Fibroblast of the aortic adventitia (primary cell): Measurements from ENCODE around the gene SLC6A18. TPM values are rescaled to one million over a fixed set of nuclear protein-coding genes. Genes with fewer than 3 reads are reported as not detected.

Source experiments
- DNase-seq: peaks from one replicate; pipeline ENCODE4 v3.0.0-alpha.2; 2010; ENCODE audit warnings: low read depth
- H3K4me3 ChIP-seq: 2 replicates; pipeline ENCODE4 v1.5.1; 2011; ENCODE audit warnings: low read depth, mild to moderate bottlenecking, control low read depth, low read length, moderate library complexity
- total RNA-seq: library from RNA; depleted of rRNA; stranded (reverse); fragments of >200 nt; gene quantifications from 2 replicates; pipeline ENCODE4 v1.2.3, GENCODE V29; 2012; ENCODE audit warnings: low replicate concordance
- TF ChIP-seq, protein P1 (sequence below): IDR thresholded peaks from 2 replicates; pipeline ENCODE4 v1.5.1; 2011; ENCODE audit warnings: mild to moderate bottlenecking, low read length, control low read depth, inconsistent platforms; ENCODE audit not compliant: insufficient read depth

SLC6A18 gene
- total RNA-seq, 1 donor, result not detected

DNA sequence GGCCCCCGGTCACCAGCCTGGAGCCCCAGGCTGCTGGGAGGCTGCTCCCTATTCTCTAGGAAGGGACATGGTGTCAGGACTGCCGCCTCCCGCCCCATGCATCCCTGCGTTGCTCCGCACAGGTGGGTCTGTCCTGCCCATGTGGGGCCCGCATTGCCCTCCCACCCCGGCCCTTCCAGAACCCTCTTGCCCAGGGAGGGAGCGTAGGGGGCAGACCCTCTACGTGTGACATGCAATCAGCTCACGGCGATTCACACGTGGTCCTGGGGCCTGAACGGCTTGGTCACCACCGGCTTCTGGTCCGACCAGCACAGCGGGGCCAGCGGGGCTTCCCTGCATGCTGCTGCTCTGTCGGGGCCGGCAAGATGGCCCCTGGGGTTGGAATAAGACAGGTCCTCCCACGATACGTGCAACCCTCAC, 14.3 kb upstream of the SLC6A18 start:
- TF ChIP-seq, protein P1, sequence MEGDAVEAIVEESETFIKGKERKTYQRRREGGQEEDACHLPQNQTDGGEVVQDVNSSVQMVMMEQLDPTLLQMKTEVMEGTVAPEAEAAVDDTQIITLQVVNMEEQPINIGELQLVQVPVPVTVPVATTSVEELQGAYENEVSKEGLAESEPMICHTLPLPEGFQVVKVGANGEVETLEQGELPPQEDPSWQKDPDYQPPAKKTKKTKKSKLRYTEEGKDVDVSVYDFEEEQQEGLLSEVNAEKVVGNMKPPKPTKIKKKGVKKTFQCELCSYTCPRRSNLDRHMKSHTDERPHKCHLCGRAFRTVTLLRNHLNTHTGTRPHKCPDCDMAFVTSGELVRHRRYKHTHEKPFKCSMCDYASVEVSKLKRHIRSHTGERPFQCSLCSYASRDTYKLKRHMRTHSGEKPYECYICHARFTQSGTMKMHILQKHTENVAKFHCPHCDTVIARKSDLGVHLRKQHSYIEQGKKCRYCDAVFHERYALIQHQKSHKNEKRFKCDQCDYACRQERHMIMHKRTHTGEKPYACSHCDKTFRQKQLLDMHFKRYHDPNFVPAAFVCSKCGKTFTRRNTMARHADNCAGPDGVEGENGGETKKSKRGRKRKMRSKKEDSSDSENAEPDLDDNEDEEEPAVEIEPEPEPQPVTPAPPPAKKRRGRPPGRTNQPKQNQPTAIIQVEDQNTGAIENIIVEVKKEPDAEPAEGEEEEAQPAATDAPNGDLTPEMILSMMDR, result no peak
- H3K4me3 ChIP-seq, result no peak overlapping the region
- DNase-seq, result no peak

- no peak for DNase-seq
- TF ChIP-seq, protein P1, result no peak
- H3K4me3 ChIP-seq, result no peak overlapping the region
These were observed 13.5 kb upstream of the SLC6A18 start for GRCh38 chr5:1211701-1212100.

GRCh38 chr5:1212271-1212670, 12.9 kb upstream of the SLC6A18 start:
- no peak for DNase-seq
- TF ChIP-seq, protein P1, result no peak
- H3K4me3 ChIP-seq, result no peak overlapping the region

DNA sequence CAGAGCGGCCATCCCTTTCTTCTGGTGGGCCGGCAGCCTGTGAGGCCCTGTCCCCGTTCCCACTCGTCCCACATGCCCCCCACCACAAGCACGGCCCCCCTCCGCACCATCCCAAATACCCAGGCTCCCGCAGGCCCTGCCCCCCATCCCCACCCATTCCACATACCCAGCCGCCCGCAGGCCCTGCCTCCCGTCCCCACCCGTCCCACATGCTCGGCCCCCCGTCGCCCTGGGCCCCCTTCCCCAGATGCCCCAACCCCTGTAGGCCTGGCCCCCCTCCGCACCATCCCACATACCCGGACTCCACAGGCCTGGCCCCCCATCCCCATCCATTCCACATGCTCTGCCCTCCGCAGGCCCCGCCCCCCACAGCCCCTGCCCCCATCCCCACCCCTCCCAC, 12.3 kb upstream of the SLC6A18 start:
- H3K4me3 ChIP-seq, result no peak overlapping the region
- TF ChIP-seq, protein P1, result no peak
- no peak for DNase-seq

- TF ChIP-seq, protein P1, result no peak
- no peak overlapping the region for H3K4me3 ChIP-seq
- no peak for DNase-seq
These were observed 11.5 kb upstream of the SLC6A18 start for GRCh38 chr5:1213508-1214162.

GRCh38 chr5:1214163-1214935, 10.8 kb upstream of the SLC6A18 start:
- TF ChIP-seq, protein P1, result no peak

More at GRCh38 chr5:1214163-1214935, 10.8 kb upstream of the SLC6A18 start:
- DNase-seq, result no peak
- no peak overlapping the region for H3K4me3 ChIP-seq
